ENCODE measurements around the gene STXBP2.

- TF ChIP-seq CTCF (IDR thresholded peaks at IDR 0.05): no peak
- TF ChIP-seq POLR2AphosphoS5 (IDR thresholded peaks at IDR 0.05): no peak
Measured at GRCh38 chr19:7694499-7694898, 57.6 kb downstream of the STXBP2 start.

Measured in prostate gland (tissue), 2 donors.